MCF 10A (cell line): ENCODE results near the gene NKTR. TPM values are rescaled to one million over a fixed set of nuclear protein-coding genes. Genes with fewer than 3 reads are reported as not detected.

Source experiments
- BruUV-seq: library from RNA; stranded (reverse); fragments of 400-500 nt; replicated peaks from 2 replicates; lab custom pipeline; 2021; lab: Mats Ljungman, UMichigan
- CTCF ChIA-PET: fragments of 300-600 bp; sonication (Branson Sonifier 250); formaldehyde crosslinking; extraction: SDS; loops from one replicate; lab custom pipeline; 2021; ENCODE audit warnings: antibody characterized with exemption, inconsistent platforms; lab: Yijun Ruan, JAX
- POLR2A ChIA-PET: fragments of 300-600, 350-650 bp; sonication (Branson Sonifier 250); formaldehyde crosslinking; extraction: SDS; loops from one replicate; lab custom pipeline; 2020; ENCODE audit warnings: antibody characterized with exemption, inconsistent platforms; lab: Yijun Ruan, JAX
- DNase-seq: peaks from one replicate; pipeline ENCODE4 v3.0.0-alpha.2; 2018; ENCODE audit not compliant: unreplicated experiment
- H3K27ac Mint-ChIP-seq: one replicate; pipeline ENCODE4 v1.8.0; 2022; ENCODE audit warnings: mild to moderate bottlenecking, low read depth, mixed read lengths; ENCODE audit not compliant: unreplicated experiment
- H3K27me3 Mint-ChIP-seq: one replicate; pipeline ENCODE4 v1.8.0; 2022; ENCODE audit warnings: mixed read lengths; ENCODE audit not compliant: insufficient read depth, unreplicated experiment
- H3K36me3 Mint-ChIP-seq: one replicate; pipeline ENCODE4 v1.8.0; 2022; ENCODE audit warnings: mild to moderate bottlenecking, moderate library complexity, mixed read lengths; ENCODE audit not compliant: insufficient read depth, unreplicated experiment
- H3K4me1 Mint-ChIP-seq: one replicate; pipeline ENCODE4 v1.8.0; 2022; ENCODE audit warnings: mixed read lengths; ENCODE audit not compliant: insufficient read depth, unreplicated experiment
- H3K4me3 Mint-ChIP-seq: one replicate; pipeline ENCODE4 v1.8.0; 2022; ENCODE audit warnings: mild to moderate bottlenecking, moderate library complexity, mixed read lengths; ENCODE audit not compliant: unreplicated experiment
- H3K9me3 Mint-ChIP-seq: one replicate; pipeline ENCODE4 v1.8.0; 2022; ENCODE audit warnings: mixed read lengths; ENCODE audit not compliant: unreplicated experiment
- CTCF ChIP-seq: fragments of 200-600 bp; IDR thresholded peaks from one replicate; pipeline ENCODE4 v1.8.0; 2022; ENCODE audit warnings: antibody characterized with exemption, mild to moderate bottlenecking; ENCODE audit not compliant: unreplicated experiment
- intact Hi-C: fragments of 100-400 bp; cut with micrococcal nuclease; formaldehyde crosslinking; loops from 2 replicates; pipeline ENCODE4 v1.14.1; 2022
- total RNA-seq: library from RNA; stranded (reverse); gene quantifications from 2 replicates; pipeline ENCODE4 v1.2.3, GENCODE V29; 2022

Gene NKTR
- total RNA-seq, 1 experiment from 2014 or later: 63.5 TPM

DNA sequence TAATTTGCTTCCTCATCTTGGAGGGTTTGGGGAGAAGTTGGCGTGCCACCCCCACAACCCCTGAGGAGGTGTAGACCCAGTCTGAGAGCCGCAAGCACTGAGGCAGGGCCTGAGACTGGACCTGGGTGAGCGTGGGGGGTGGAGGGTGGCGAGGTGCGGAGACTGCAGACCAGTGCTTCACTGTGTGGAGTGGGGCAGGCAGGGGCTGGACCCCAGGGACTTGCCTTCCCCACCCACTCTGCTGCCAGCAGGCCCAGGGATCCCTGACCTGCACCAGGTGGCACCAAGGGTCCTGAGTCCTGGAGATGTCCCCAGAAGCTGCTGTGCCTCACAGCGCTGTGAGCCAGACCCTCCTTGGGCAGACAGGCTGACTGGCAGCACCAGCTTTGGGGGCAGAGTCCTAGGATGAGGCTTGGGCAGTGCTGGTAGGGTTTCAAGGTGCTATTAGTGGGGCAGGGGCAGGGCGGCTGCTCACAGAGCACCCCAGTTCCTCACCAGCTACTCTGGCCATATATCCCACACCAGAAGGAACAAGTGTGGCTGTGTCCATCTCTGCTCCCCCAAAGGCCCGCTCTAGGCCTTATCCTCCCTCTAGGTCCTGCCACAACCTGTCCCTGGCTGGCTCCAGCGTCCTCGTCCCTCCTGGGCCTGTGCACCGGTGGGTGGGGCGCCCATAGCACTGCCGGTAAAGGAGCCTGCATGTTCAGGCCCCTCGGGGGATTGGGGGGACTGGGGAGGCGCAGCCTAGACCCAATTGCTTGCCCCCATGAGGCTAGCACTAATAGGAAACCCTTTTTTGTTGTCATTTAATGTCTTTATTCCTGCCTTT, 64.8 kb downstream of the NKTR start:
- Mint-ChIP-seq H3K4me3 (no peak overlapping the region), H3K4me1 (peaks cover 1% of the 10 kb centered on the region), H3K36me3 (peaks cover 14% of the 10 kb centered on the region), H3K27me3 (no peaks in the 10 kb centered on the region), H3K9me3 (no peaks in the 10 kb centered on the region), H3K27ac (no peak overlapping the region)
- ChIA-PET POLR2A (interaction anchor here (1.0 to 2.9 kb wide), 4 partner anchors 10 to 65 kb away, joined by 3 to 13 read pairs (median 8); partner anchors contain the start of genes KLHL40 and NKTR), CTCF (interaction anchor here (0.6 to 1.0 kb wide), 6 partner anchors 16 to 257 kb away, joined by 3 to 5 read pairs (median 4); no protein-coding TSS in a partner anchor)
- BruUV-seq: no TSS peak
- no peak for TF ChIP-seq CTCF
- no peak for DNase-seq
- intact Hi-C loops: no loop called here

- H3K4me3 Mint-ChIP-seq: no peak overlapping the region
- no peak for DNase-seq
- no peak for TF ChIP-seq CTCF
- intact Hi-C loops: no loop called here
- BruUV-seq: no TSS peak
- H3K27ac Mint-ChIP-seq: no peak overlapping the region
- ChIA-PET POLR2A (interaction anchor here (0.5 to 2.9 kb wide), 6 partner anchors 9 to 1554 kb away, joined by 3 to 13 read pairs (median 4); partner anchors contain the start of genes KLHL40 and NKTR), CTCF (interaction anchor here (0.6 to 1.4 kb wide), 8 partner anchors 15 to 258 kb away, joined by 3 to 5 read pairs (median 3); partner anchors contain the start of gene SEC22C)
- H3K36me3 Mint-ChIP-seq: peaks cover 9% of the 10 kb centered on the region
- H3K27me3 Mint-ChIP-seq: no peaks in the 10 kb centered on the region
- H3K9me3 Mint-ChIP-seq: no peaks in the 10 kb centered on the region
- no peaks in the 10 kb centered on the region for H3K4me1 Mint-ChIP-seq
Observed at GRCh38 chr3:42666022-42666421, 65.5 kb downstream of the NKTR start.

DNA sequence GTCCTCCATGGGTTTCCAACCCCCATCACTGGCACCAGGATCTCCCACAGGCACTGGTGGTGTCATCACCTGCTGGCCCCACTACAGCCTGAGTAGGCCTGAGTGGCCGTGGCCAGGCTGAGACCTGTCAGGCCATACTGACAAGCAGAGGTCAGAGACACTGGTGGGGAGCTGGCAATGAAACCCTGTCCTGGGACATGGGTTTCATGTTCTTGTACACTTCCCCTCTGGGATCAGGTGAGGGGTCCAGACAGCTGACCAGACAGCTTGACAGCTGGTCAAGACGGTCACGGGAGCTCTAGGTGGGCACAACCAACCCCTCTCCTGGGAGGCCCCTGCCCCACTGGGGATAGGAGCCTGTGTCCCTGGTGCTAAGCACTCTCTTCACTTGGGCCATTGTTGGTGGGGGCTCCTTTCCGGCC, 66.1 kb downstream of the NKTR start:
- H3K36me3 Mint-ChIP-seq: peaks cover 7% of the 10 kb centered on the region
- no TSS peak for BruUV-seq
- ChIA-PET POLR2A (interaction anchor here (0.5 to 2.9 kb wide), 5 partner anchors 12 to 66 kb away, joined by 3 to 13 read pairs (median 6); partner anchors contain the start of genes KLHL40 and NKTR), CTCF (interaction anchor here (0.6 to 1.4 kb wide), 3 partner anchors 76 to 103 kb away, joined by 3 to 4 read pairs (median 3); partner anchors contain the start of gene SEC22C)
- DNase-seq: no peak
- no peak overlapping the region for H3K27ac Mint-ChIP-seq
- H3K9me3 Mint-ChIP-seq: no peaks in the 10 kb centered on the region
- no peaks in the 10 kb centered on the region for H3K4me1 Mint-ChIP-seq
- no peak for TF ChIP-seq CTCF
- no peak overlapping the region for H3K4me3 Mint-ChIP-seq
- no peaks in the 10 kb centered on the region for H3K27me3 Mint-ChIP-seq
- intact Hi-C loops: no loop called here

GRCh38 chr3:42667096-42667522, 66.6 kb downstream of the NKTR start:
- ChIA-PET POLR2A (interaction anchor here (0.5 to 2.9 kb wide), 3 partner anchors 13 to 26 kb away, joined by 3 to 13 read pairs (median 9); partner anchors contain the start of gene KLHL40), CTCF (interaction anchor here (1.4 kb wide), 1 partner anchor 75 kb away, joined by 4 read pairs; no protein-coding TSS in a partner anchor)
- Mint-ChIP-seq H3K27ac (no peak overlapping the region), H3K9me3 (no peaks in the 10 kb centered on the region), H3K27me3 (no peaks in the 10 kb centered on the region), H3K36me3 (peaks cover 7% of the 10 kb centered on the region), H3K4me1 (no peaks in the 10 kb centered on the region), H3K4me3 (no peak overlapping the region)
- no peak for TF ChIP-seq CTCF
- DNase-seq: no peak
- intact Hi-C loops: no loop called here
- BruUV-seq: TSS peak; percentile 7
